T47D (cell line): ENCODE results near the gene MAD1L1.
A peak's percentile ranks its signal among the peaks of the same experiment; 100 is the strongest.
"Not testable (repeated sequence)": the region's sequence is repeated elsewhere in the genome, so short reads cannot be mapped to it uniquely, and the experiment has no call there.

Experiments used
- DNase-seq, 2 experiments: peaks; one replicate each; pipeline versions ENCODE4 v3.0.0 to v3.0.0-alpha.2; 2011 to 2012; ENCODE audit warnings: low read depth in 1 of 2, low spot score in 1 of 2
- JUND ChIP-seq: IDR thresholded peaks from 2 replicates; pipeline ENCODE4 v1.6.1; 2012; ENCODE audit warnings: low read depth
- in situ Hi-C: cut with HindIII; loops from 2 replicates; pipeline ENCODE4 v1.10.0; 2016; ENCODE audit warnings: low sequenced_read_pairs, low pct_unique_long_range_greater_than_20kb

The MAD1L1 gene

GRCh38 chr7:2165610-2166594, 66.8 kb downstream of the MAD1L1 start:
- no peak for TF ChIP-seq JUND
- in situ Hi-C loops = no loop called here
- no peak for DNase-seq

- no peak for TF ChIP-seq JUND
- in situ Hi-C loops = no loop called here
- no peak for DNase-seq
Measured at GRCh38 chr7:2165239-2165609, 67.5 kb downstream of the MAD1L1 start.

- in situ Hi-C loops = no loop called here
- DNase-seq = no peak
- no peak for TF ChIP-seq JUND
Measured at GRCh38 chr7:2164646-2165045, 68.1 kb downstream of the MAD1L1 start.

GRCh38 chr7:2163600-2164555, 68.9 kb downstream of the MAD1L1 start:
- DNase-seq = no peak
- in situ Hi-C loops = no loop called here
- no peak for TF ChIP-seq JUND

- in situ Hi-C loops = no loop called here
- DNase-seq = no peak
- TF ChIP-seq JUND = no peak
Measured at GRCh38 chr7:2162959-2163358, 69.8 kb downstream of the MAD1L1 start.

GRCh38 chr7:2162004-2162902, 70.5 kb downstream of the MAD1L1 start:
- in situ Hi-C loops, DNase-seq: not testable (repeated sequence)

GRCh38 chr7:2159176-2159520, 73.6 kb downstream of the MAD1L1 start:
- DNase-seq = no peak
- in situ Hi-C loops = no loop called here
- TF ChIP-seq JUND = no peak

- in situ Hi-C loops = no loop called here
- TF ChIP-seq JUND = no peak
- DNase-seq = no peak
Measured at GRCh38 chr7:2158331-2159175, 74.2 kb downstream of the MAD1L1 start.

- peak; percentile 91 to 96 for DNase-seq
- in situ Hi-C loops = no loop called here
- no peak for TF ChIP-seq JUND
Measured at GRCh38 chr7:2157473-2158279, 75.1 kb downstream of the MAD1L1 start.

GRCh38 chr7:2156756-2157472, 75.8 kb downstream of the MAD1L1 start:
- no peak for TF ChIP-seq JUND
- no peak for DNase-seq
- in situ Hi-C loops = no loop called here
